Measurements from ENCODE around the gene TMEM91. TPM values are rescaled to one million over a fixed set of nuclear protein-coding genes. Genes with fewer than 3 reads are reported as not detected.

TMEM91 gene
- total and polyA plus RNA-seq, 9 donors = 6.2 to 22.3 (median 9.9) TPM

DNA sequence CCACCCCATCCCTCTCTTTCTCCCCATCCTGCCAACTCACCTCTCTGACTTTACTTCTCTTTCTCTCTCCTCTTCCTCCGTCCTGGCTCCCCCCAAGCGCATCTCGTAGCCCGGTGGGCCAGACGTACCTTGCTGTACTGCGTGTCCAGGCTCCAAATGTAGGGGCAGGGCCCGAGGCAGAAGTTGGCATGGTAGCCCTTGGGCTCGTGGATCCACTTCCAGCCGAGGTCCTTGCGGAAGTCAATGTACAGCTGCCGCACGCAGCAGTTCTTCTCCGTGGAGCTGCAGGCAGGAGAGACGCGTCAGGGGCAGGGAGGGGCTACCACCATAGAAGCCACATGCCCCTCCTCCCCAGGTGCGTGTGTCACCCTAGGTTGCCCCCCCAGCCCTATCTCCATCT is 44.3 kb upstream of the TMEM91 start:
- TF ChIP-seq, protein P1, sequence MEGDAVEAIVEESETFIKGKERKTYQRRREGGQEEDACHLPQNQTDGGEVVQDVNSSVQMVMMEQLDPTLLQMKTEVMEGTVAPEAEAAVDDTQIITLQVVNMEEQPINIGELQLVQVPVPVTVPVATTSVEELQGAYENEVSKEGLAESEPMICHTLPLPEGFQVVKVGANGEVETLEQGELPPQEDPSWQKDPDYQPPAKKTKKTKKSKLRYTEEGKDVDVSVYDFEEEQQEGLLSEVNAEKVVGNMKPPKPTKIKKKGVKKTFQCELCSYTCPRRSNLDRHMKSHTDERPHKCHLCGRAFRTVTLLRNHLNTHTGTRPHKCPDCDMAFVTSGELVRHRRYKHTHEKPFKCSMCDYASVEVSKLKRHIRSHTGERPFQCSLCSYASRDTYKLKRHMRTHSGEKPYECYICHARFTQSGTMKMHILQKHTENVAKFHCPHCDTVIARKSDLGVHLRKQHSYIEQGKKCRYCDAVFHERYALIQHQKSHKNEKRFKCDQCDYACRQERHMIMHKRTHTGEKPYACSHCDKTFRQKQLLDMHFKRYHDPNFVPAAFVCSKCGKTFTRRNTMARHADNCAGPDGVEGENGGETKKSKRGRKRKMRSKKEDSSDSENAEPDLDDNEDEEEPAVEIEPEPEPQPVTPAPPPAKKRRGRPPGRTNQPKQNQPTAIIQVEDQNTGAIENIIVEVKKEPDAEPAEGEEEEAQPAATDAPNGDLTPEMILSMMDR (IDR thresholded peaks at IDR 0.05) = no peak
- no peak for TF ChIP-seq EP300 (IDR thresholded peaks at IDR 0.05)
- TF ChIP-seq POLR2A (IDR thresholded peaks at IDR 0.05) = no peak
- intact Hi-C loops (cut with DNase I) = no loop called here
- Histone ChIP-seq H3K27me3 (no peaks in the 10 kb centered on the region), H3K4me1 (ENCODE audit: insufficient read depth) (no peaks in the 10 kb centered on the region), H3K9me3 (no peaks in the 10 kb centered on the region), H3K27ac (no peak overlapping the region), H3K4me3 (no peak overlapping the region), H3K36me3 (no peaks in the 10 kb centered on the region)
- DNase-seq = no peak
- WGBS, 3 donors = 93 to 94% (median 94%) methylated on average over 16 of the region's 16 CpGs

DNA sequence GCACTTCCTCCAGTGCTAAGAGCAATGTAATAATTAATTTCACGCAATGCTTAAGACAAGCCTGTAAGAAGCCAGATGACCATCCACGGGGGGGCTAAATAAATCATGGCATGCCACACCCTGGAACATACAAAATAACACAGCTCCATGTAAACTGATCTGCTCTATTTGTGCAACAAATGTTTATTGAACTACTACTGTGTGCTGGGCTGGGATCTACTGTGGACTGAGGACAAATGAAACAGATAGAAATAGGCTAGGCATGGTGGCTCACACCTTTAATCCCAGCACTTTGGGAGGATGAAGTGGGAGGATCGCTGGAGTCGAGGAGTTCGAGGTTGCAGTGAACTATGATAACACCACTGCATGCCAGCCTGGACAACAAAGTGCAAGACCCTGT is 43.9 kb upstream of the TMEM91 start:
- Histone ChIP-seq H3K4me3 (no peak overlapping the region), H3K27ac (no peak overlapping the region), H3K27me3 (no peaks in the 10 kb centered on the region), H3K36me3 (no peaks in the 10 kb centered on the region), H3K9me3 (no peaks in the 10 kb centered on the region), H3K4me1 (ENCODE audit: insufficient read depth) (no peaks in the 10 kb centered on the region)
- TF ChIP-seq POLR2A (IDR thresholded peaks at IDR 0.05) = no peak
- TF ChIP-seq EP300 (IDR thresholded peaks at IDR 0.05) = no peak
- TF ChIP-seq, protein P1 (IDR thresholded peaks at IDR 0.05) = no peak
- WGBS, 3 donors = 87 to 90% (median 87%) methylated on average over 5 of the region's 5 CpGs
- DNase-seq = no peak
- intact Hi-C loops (cut with DNase I) = no loop called here

DNA sequence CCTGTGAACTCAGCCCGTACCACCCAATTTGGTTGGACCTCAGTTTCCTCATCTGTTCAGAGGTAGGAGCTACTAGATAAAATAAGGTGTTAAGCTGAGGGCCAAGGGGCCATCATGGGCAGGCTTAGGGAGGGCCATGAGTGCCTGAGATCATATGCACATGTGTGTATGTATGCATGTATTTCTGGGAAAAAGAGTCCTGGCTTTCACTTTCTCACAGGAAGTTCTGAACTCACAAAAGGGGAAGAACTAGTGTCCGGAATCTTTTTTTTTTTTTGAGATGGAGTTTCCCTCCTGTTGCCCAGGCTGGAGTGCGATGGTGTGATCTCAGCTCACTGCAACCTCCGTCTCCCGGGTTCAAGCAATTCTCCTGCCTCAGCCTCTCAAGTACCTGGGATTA is 41.5 kb upstream of the TMEM91 start:
- Histone ChIP-seq H3K27ac (no peak overlapping the region), H3K9me3 (no peaks in the 10 kb centered on the region), H3K4me3 (no peak overlapping the region), H3K36me3 (no peaks in the 10 kb centered on the region), H3K27me3 (no peaks in the 10 kb centered on the region), H3K4me1 (ENCODE audit: insufficient read depth) (no peaks in the 10 kb centered on the region)
- no peak for TF ChIP-seq EP300 (IDR thresholded peaks at IDR 0.05)
- no peak for TF ChIP-seq POLR2A (IDR thresholded peaks at IDR 0.05)
- TF ChIP-seq, protein P1 (IDR thresholded peaks at IDR 0.05) = no peak
- intact Hi-C loops (cut with DNase I) = no loop called here
- DNase-seq = no peak
- 87 to 92% (median 89%) methylated on average over 5 of the region's 5 CpGs for WGBS, 3 donors

DNA sequence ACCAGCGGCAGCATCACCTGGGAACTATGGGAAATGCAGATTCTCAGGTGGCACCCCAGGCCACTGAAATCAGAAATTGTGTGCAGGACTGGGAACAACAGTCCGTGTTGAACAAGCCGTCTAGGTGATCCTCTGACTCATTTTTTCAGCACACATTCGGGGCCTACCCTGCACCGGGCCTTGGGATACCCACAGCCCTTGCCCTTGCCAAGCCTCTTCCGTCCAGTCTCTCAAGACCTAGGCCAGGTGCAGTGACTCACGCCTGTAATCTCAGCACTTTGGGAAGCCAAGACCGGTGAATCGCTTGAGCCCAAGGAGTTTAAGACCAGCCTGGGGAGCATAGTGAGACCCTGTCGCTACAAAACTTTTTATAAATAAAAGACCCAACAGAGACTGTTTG is 40.9 kb upstream of the TMEM91 start:
- H3K9me3 ChIP-seq = no peaks in the 10 kb centered on the region
- no peak overlapping the region for H3K4me3 ChIP-seq
- 93 to 95% (median 94%) methylated on average over 10 of the region's 10 CpGs for WGBS, 3 donors
- no peaks in the 10 kb centered on the region for H3K27me3 ChIP-seq
- no peak for DNase-seq
- no peak overlapping the region for H3K27ac ChIP-seq
- H3K4me1 ChIP-seq (ENCODE audit: insufficient read depth) = no peaks in the 10 kb centered on the region
- TF ChIP-seq, protein P1 (IDR thresholded peaks at IDR 0.05) = no peak
- TF ChIP-seq POLR2A (IDR thresholded peaks at IDR 0.05) = no peak
- TF ChIP-seq EP300 (IDR thresholded peaks at IDR 0.05) = no peak
- intact Hi-C loops (cut with DNase I) = no loop called here
- H3K36me3 ChIP-seq = no peaks in the 10 kb centered on the region

DNA sequence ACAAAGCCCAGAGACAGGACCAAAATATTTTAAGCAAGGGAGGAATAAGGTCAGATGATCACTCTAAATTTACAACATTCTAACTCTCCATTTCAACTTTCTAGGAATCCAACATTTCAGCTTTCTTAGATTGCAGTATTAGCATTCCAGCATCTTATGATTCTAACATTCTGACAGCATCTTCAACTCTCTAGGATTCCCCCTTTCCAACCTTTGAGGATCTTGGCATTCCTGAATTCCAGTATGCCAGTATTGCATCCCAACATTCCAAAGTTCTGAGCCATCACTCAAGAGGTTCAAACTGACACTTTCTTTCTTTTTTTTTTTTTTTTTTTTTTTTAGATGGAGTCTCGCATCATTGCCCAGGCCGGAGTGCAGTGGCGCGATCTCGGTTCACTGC is 36.4 kb upstream of the TMEM91 start:
- intact Hi-C loops (cut with DNase I) = no loop called here
- TF ChIP-seq POLR2A (IDR thresholded peaks at IDR 0.05) = no peak
- no peak for TF ChIP-seq EP300 (IDR thresholded peaks at IDR 0.05)
- TF ChIP-seq, protein P1 (IDR thresholded peaks at IDR 0.05) = no peak
- 95% methylated on average over 5 of the region's 5 CpGs for WGBS, 3 donors

More for the DNA sequence above, 36.4 kb upstream of the TMEM91 start:
- Histone ChIP-seq H3K27me3 (no peaks in the 10 kb centered on the region), H3K27ac (no peak overlapping the region), H3K4me1 (ENCODE audit: insufficient read depth) (no peaks in the 10 kb centered on the region), H3K4me3 (no peak overlapping the region), H3K36me3 (no peaks in the 10 kb centered on the region), H3K9me3 (no peaks in the 10 kb centered on the region)
- no peak for DNase-seq

All from ovary (tissue), 9 donors.